Mucosa of rectum (tissue), 2 donors: ENCODE measurements around the gene OR52K1.
"Not testable (repeated sequence)": the region's sequence is repeated elsewhere in the genome, so short reads cannot be mapped to it uniquely, and the experiment has no call there.

Source experiments
- H3K27ac ChIP-seq, 2 donors: one replicate each; pipeline ENCODE4 v1.7.0; 2013; ENCODE audit warnings: inconsistent platforms in 2 of 2, low read depth in 2 of 2, low read length in 2 of 2
- H3K27me3 ChIP-seq, 2 donors: one replicate each; pipeline ENCODE4 v1.7.0; 2013; ENCODE audit warnings: low read length in 2 of 2; ENCODE audit not compliant: control insufficient read depth in 2 of 2, insufficient read depth in 2 of 2
- H3K36me3 ChIP-seq, 2 donors: one replicate each; pipeline ENCODE4 v1.7.0; 2013; ENCODE audit warnings: low read length in 2 of 2; ENCODE audit not compliant: control insufficient read depth in 2 of 2, insufficient read depth in 2 of 2
- H3K4me1 ChIP-seq, 2 donors: one replicate each; pipeline ENCODE4 v1.7.0; 2013; ENCODE audit warnings: low read length in 2 of 2, mild to moderate bottlenecking in 1 of 2; ENCODE audit not compliant: control insufficient read depth in 2 of 2, insufficient read depth in 2 of 2
- H3K4me3 ChIP-seq, 2 donors: one replicate each; pipeline ENCODE4 v1.7.0; 2013; ENCODE audit warnings: low read length in 2 of 2
- H3K9ac ChIP-seq, 2 donors: one replicate each; pipeline ENCODE4 v1.7.0; 2013; ENCODE audit warnings: low read length in 2 of 2, low read depth in 1 of 2, mild to moderate bottlenecking in 1 of 2
- H3K9me3 ChIP-seq, 2 donors: one replicate each; pipeline ENCODE4 v1.7.0; 2013; ENCODE audit warnings: low read length in 2 of 2; ENCODE audit not compliant: control insufficient read depth in 2 of 2
- donor health status: healthy.
- donor health status: Normal muscosa, but diverticular disease.

The OR52K1 gene

DNA sequence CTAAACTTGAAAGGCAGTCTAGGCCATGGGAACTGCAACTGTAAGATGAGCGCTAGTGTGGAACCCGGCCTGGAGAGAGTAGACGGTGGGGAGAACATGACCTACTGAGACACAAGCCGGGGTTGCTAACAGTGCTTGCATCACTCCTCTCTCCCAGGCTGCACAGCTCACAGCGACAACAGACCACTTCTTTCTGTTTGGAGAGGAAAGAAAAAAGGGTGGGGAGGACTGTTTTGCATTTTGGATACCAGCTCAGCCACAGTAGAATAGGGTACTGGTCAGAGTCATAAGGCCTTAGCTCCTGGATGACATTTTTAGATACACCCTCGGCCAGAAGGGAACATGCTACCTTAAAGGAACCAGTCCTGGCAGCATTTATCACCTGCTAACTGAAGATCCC, 40.3 kb downstream of the OR52K1 start:
- no peaks in the 10 kb centered on the region for H3K36me3 ChIP-seq

GRCh38 chr11:4523666-4524065, 41.2 kb downstream of the OR52K1 start:
- H3K27me3 ChIP-seq = no peaks in the 10 kb centered on the region
- H3K9me3 ChIP-seq = no peaks in the 10 kb centered on the region
- no peak overlapping the region for H3K27ac ChIP-seq
- H3K9ac ChIP-seq = no peak overlapping the region
- H3K4me3 ChIP-seq = no peak overlapping the region
- H3K36me3 ChIP-seq = no peaks in the 10 kb centered on the region
- H3K4me1 ChIP-seq = no peaks in the 10 kb centered on the region

More for the DNA sequence above, 40.3 kb downstream of the OR52K1 start:
- H3K4me3 ChIP-seq = no peak overlapping the region
- H3K9ac ChIP-seq = no peak overlapping the region
- H3K4me1 ChIP-seq = no peaks in the 10 kb centered on the region
- no peak overlapping the region for H3K27ac ChIP-seq
- H3K9me3 ChIP-seq = no peaks in the 10 kb centered on the region
- no peaks in the 10 kb centered on the region for H3K27me3 ChIP-seq

GRCh38 chr11:4527926-4528325, 45.5 kb downstream of the OR52K1 start:
- no peak overlapping the region for H3K9ac ChIP-seq
- no peaks in the 10 kb centered on the region for H3K9me3 ChIP-seq
- H3K27me3 ChIP-seq = peaks cover 0 to 2% of the 10 kb centered on the region in 2 donors
- no peaks in the 10 kb centered on the region for H3K4me1 ChIP-seq
- no peak overlapping the region for H3K4me3 ChIP-seq
- H3K36me3 ChIP-seq = no peaks in the 10 kb centered on the region
- no peak overlapping the region for H3K27ac ChIP-seq

DNA sequence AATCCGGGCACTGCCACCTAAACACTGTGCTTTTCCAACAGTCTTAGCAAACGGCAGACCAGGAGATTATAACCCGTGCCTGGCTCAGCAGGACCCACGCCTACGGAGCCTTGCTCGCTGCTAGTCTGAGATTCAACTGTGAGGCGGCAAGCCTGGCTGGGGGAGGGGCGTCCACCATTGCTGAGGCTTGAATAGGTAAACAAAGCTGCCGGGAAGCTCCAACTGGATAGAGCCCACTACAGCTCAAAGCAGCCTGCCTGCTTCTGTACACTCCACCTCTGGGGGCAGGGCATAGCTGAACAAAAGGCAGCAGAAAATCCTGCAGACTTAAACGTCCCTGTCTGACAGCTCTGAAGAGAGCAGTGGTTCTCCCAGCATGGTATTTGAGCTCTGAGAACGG, 49.2 kb downstream of the OR52K1 start:
- not testable (repeated sequence) for H3K4me3 ChIP-seq, H3K4me1 ChIP-seq, H3K27ac ChIP-seq, H3K36me3 ChIP-seq, H3K9ac ChIP-seq, H3K27me3 ChIP-seq, H3K9me3 ChIP-seq

DNA sequence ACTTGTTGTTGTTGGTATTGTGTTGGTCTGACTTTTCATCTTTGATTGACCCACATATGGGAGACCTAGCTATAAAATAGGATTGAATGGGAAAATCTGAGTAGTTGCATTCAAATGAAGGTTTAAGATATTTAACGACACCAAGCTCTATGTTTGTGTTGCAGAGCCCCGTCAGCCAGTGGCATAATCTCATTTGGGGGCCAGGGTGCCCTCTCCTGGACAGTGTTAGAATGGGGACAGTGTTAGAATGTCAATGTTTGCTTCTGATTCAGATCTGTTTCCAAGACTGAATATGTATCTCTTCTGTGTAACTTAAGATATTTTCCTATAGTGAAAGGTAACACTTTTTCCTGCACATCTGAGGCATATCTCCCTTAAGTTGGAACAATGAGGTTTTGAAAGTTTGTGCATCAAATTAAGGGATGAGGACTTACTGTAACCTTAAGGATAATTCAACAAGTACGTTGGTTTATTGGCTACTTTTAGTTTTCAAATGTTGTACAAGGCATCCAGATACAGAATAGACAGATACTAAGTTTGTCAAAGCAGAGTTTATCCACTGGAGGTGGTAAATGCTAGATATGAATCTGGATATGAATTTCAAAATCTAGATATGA, 57.3 kb downstream of the OR52K1 start:
- Histone ChIP-seq H3K4me1 (no peaks in the 10 kb centered on the region), H3K4me3 (no peak overlapping the region)

GRCh38 chr11:4541071-4541470, 58.6 kb downstream of the OR52K1 start:
- Histone ChIP-seq H3K9me3 (no peaks in the 10 kb centered on the region), H3K4me1 (no peaks in the 10 kb centered on the region), H3K36me3 (no peaks in the 10 kb centered on the region), H3K27ac (no peak overlapping the region), H3K9ac (no peak overlapping the region), H3K27me3 (no peaks in the 10 kb centered on the region), H3K4me3 (no peak overlapping the region)

More for the DNA sequence above, 57.3 kb downstream of the OR52K1 start:
- no peaks in the 10 kb centered on the region for H3K36me3 ChIP-seq
- H3K9ac ChIP-seq = no peak overlapping the region
- no peaks in the 10 kb centered on the region for H3K27me3 ChIP-seq
- H3K27ac ChIP-seq = no peak overlapping the region
- H3K9me3 ChIP-seq = no peaks in the 10 kb centered on the region
